ENCODE data around the gene TANGO2. TPM values are rescaled to one million over a fixed set of nuclear protein-coding genes. Genes with fewer than 3 reads are reported as not detected.

TANGO2 gene
- total and polyA plus RNA-seq, 9 of the 15 experiments (the other 6 are each of a cell fraction or from before 2014, with no cell fraction given): 15.5 to 94.9 (median 70.1) TPM

- no peak for TF ChIP-seq ZNF280A (IDR thresholded peaks at IDR 0.05; ENCODE audit: low read depth, partially characterized antibody)
- no peak for TF ChIP-seq FOXJ2 (tag; IDR thresholded peaks at IDR 0.05)
- no peak for TF ChIP-seq ZNF282 (CRISPR knock-in tag; IDR thresholded peaks at IDR 0.05)
- no peak for TF ChIP-seq THRA (IDR thresholded peaks at IDR 0.05)
- peak; percentile 78 for TF ChIP-seq HNRNPUL1 (IDR thresholded peaks at IDR 0.05; ENCODE audit: low read length)
- TF ChIP-seq NFATC3 (IDR thresholded peaks at IDR 0.05): no peak
- no peak for TF ChIP-seq MTA2 (IDR thresholded peaks at IDR 0.05; ENCODE audit: low read depth)
- TF ChIP-seq ZNF384 (IDR thresholded peaks at IDR 0.05; ENCODE audit: low read depth, low read length): 0 out of 2 replicates have a peak, but pooled peaks have one; percentile 15
- no peak for TF ChIP-seq CHAMP1 (IDR thresholded peaks at IDR 0.05)
- TF ChIP-seq YY1 (IDR thresholded peaks at IDR 0.05; ENCODE audit: borderline replicate concordance in 1 of 3, control insufficient read depth in 1 of 3, extremely low read depth in 1 of 3, insufficient read depth in 3 of 3, insufficient read length in 1 of 3, insufficient replicate concordance in 2 of 3, low read depth in 1 of 3, low read length in 2 of 3): peak in 1 of 3 experiments; percentile 62
- TF ChIP-seq ZNF76 (CRISPR knock-in tag; IDR thresholded peaks at IDR 0.05; ENCODE audit: borderline replicate concordance): peak; percentile 90
- no peak for TF ChIP-seq CBX5 (IDR thresholded peaks at IDR 0.05; ENCODE audit: borderline replicate concordance, low read depth)
- TF ChIP-seq USF2 (CRISPR knock-in tag; IDR thresholded peaks at IDR 0.05): no peak
- TF ChIP-seq ZNF431 (CRISPR knock-in tag; IDR thresholded peaks at IDR 0.05): no peak
- TF ChIP-seq KLF16 (IDR thresholded peaks at IDR 0.05): no peak
- TF ChIP-seq NFRKB (IDR thresholded peaks at IDR 0.05; ENCODE audit: low read depth): no peak
- TF ChIP-seq EHMT2 (IDR thresholded peaks at IDR 0.05): no peak
- TF ChIP-seq NEUROD1 (IDR thresholded peaks at IDR 0.05; ENCODE audit: borderline replicate concordance, low read depth, low read length, partially characterized antibody): no peak
- peak; percentile 33 for TF ChIP-seq ZFP36 (IDR thresholded peaks at IDR 0.05; ENCODE audit: low read depth, low read length, partially characterized antibody)
- peak; percentile 91 for TF ChIP-seq SETDB1 (IDR thresholded peaks at IDR 0.05; ENCODE audit: low read length)
- TF ChIP-seq XRCC5 (IDR thresholded peaks at IDR 0.05; ENCODE audit: low read depth, low read length): no peak
- peak; percentile 46; the same call in 1 of the 2 replicates for TF ChIP-seq ZNF707 (CRISPR knock-in tag; conservative IDR thresholded peaks at IDR 0.05)
- TF ChIP-seq TCFL5 (CRISPR knock-in tag; conservative IDR thresholded peaks at IDR 0.05): no peak
Measured at GRCh38 chr22:20080776-20081654, 60.1 kb downstream of the TANGO2 start (continued).

All from K562 (cell line).